ENCODE results near the gene BNC2.
A peak's percentile ranks its signal among the peaks of the same experiment; 100 is the strongest.

Gene BNC2

DNA sequence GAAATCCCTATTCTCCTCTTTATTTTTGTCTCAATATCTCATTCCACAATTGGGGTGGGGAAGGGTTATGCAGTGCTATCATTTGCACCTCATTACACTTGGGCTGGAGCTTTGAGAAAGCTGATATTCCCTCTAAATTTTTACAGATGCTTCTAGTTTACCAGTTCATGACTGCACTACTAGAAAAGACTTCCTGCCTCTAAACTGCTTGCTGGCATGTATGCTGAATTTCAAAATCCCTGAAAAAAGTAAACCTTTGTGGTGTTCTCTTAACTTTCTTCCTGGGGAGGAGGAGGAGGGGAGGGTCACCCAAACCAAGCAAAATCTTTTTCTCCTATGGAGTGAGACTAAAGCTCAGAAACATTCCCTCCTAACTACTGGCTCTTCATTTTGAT lies 45.1 kb downstream of the BNC2 start:
- no peak for TF ChIP-seq CTCF (IDR thresholded peaks at IDR 0.05; ENCODE audit: unreplicated experiment in 3 of 3)
- Mint-ChIP-seq H3K36me3 (ENCODE audit: low read depth) (no peaks in the 10 kb centered on the region), H3K27me3 (ENCODE audit: low read depth) (no peaks in the 10 kb centered on the region), H3K27ac (peak overlapping the region; percentile 70 to 90 (median 83)), H3K4me1 (peaks cover 60% of the 10 kb centered on the region), H3K4me3 (peak overlapping the region in 1 of 3 experiments; percentile 23), H3K9me3 (no peaks in the 10 kb centered on the region)

DNA sequence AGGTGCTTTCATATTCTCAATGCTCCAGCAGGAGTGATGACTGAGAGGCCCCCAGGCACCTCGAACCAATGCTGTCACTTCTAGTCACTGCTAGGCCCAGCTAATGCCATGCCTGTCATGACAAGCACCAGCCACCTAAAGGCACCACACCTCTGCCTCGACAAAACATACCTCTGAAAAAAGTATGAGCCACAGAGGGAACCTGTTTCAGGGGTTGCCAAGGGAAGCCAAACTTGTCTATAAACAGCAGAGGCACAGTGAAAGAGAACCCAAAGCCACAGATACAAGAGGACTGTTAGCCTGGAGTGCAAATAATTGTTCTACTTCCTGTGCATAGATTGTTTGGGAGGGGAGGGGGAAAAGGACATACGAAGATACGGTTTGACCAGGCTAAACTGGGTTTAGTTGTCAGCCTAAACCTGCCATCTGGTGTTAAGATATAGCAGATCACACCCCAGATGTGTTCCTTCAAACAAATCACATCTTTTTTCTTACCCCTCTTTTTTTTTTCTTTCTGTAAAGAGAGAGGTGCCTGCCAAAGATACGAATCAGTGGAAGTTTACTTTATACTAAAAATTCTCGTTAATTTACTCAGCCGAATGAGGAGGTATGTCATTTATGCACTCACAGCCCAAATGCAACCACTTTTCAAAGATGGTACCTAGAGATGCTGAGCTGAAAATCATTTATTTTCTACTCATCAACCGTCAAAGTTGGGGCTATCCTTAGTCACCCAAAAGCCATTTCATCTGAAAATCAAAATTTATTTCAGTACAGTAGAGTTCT lies 45.7 kb downstream of the BNC2 start:
- Mint-ChIP-seq H3K9me3 (no peaks in the 10 kb centered on the region), H3K4me3 (no peak overlapping the region), H3K27me3 (ENCODE audit: low read depth) (no peaks in the 10 kb centered on the region), H3K27ac (peak overlapping the region; percentile 70 to 90 (median 83)), H3K36me3 (ENCODE audit: low read depth) (no peaks in the 10 kb centered on the region), H3K4me1 (peaks cover 58% of the 10 kb centered on the region)
- TF ChIP-seq CTCF (IDR thresholded peaks at IDR 0.05; ENCODE audit: unreplicated experiment in 3 of 3), result no peak

- no peaks in the 10 kb centered on the region for H3K27me3 Mint-ChIP-seq (ENCODE audit: low read depth)
- H3K27ac Mint-ChIP-seq, result peak overlapping the region in 2 of 3 experiments; percentile 79 to 90
- H3K4me3 Mint-ChIP-seq, result no peak overlapping the region
- peaks cover 50% of the 10 kb centered on the region for H3K4me1 Mint-ChIP-seq
- H3K9me3 Mint-ChIP-seq, result no peaks in the 10 kb centered on the region
- H3K36me3 Mint-ChIP-seq (ENCODE audit: low read depth), result no peaks in the 10 kb centered on the region
- no peak for TF ChIP-seq CTCF (IDR thresholded peaks at IDR 0.05; ENCODE audit: unreplicated experiment in 3 of 3)
Observed at GRCh38 chr9:16823906-16824305, 46.6 kb downstream of the BNC2 start.

DNA sequence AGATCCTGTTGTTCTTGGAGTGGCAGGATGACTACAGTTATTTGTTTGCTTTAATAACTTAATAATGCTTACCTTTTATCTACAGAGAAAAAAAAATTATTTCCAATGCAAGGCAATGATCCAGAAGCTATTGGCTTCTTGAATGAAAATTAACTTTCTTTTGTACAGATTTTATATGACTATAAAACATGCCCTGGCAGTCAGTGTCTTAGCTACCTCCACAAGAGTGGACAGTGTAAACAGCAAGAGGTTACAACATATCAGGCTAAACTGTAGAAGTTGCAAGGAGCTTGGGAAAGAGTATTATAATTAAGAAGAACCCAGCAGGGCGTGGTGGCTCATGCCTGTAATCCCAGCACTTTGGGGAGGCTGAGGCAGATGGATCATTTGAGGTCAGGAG lies 49.1 kb downstream of the BNC2 start:
- TF ChIP-seq CTCF (IDR thresholded peaks at IDR 0.05; ENCODE audit: unreplicated experiment in 3 of 3), result no peak
- Mint-ChIP-seq H3K4me1 (peaks cover 32% of the 10 kb centered on the region), H3K36me3 (ENCODE audit: low read depth) (no peaks in the 10 kb centered on the region), H3K27me3 (ENCODE audit: low read depth) (no peaks in the 10 kb centered on the region), H3K9me3 (no peaks in the 10 kb centered on the region), H3K4me3 (no peak overlapping the region), H3K27ac (no peak overlapping the region)

- no peaks in the 10 kb centered on the region for H3K9me3 Mint-ChIP-seq
- H3K36me3 Mint-ChIP-seq (ENCODE audit: low read depth), result no peaks in the 10 kb centered on the region
- peaks cover 20% of the 10 kb centered on the region for H3K4me1 Mint-ChIP-seq
- no peaks in the 10 kb centered on the region for H3K27me3 Mint-ChIP-seq (ENCODE audit: low read depth)
- TF ChIP-seq CTCF (IDR thresholded peaks at IDR 0.05; ENCODE audit: unreplicated experiment in 3 of 3), result no peak
- H3K27ac Mint-ChIP-seq, result peak overlapping the region in 1 of 3 experiments; percentile 22
- no peak overlapping the region for H3K4me3 Mint-ChIP-seq
Observed at GRCh38 chr9:16817514-16817913, 53.0 kb downstream of the BNC2 start.

- peaks cover 24% of the 10 kb centered on the region for H3K4me1 Mint-ChIP-seq
- no peak for TF ChIP-seq CTCF (IDR thresholded peaks at IDR 0.05; ENCODE audit: unreplicated experiment in 3 of 3)
- no peak overlapping the region for H3K4me3 Mint-ChIP-seq
Observed at GRCh38 chr9:16817002-16817401, 53.5 kb downstream of the BNC2 start.

More at GRCh38 chr9:16817002-16817401, 53.5 kb downstream of the BNC2 start:
- H3K9me3 Mint-ChIP-seq, result no peaks in the 10 kb centered on the region
- no peaks in the 10 kb centered on the region for H3K27me3 Mint-ChIP-seq (ENCODE audit: low read depth)
- H3K27ac Mint-ChIP-seq, result no peak overlapping the region
- no peaks in the 10 kb centered on the region for H3K36me3 Mint-ChIP-seq (ENCODE audit: low read depth)
